HG03571 (cell line): ENCODE measurements around the gene SIT1.

Experiments used
- ATAC-seq: cut with Tn5 transposase; IDR thresholded peaks from one replicate; pipeline ENCODE4 v1.9.1; 2021; ENCODE audit not compliant: unreplicated experiment

Gene SIT1

GRCh38 chr9:35608221-35608620 lies 42.5 kb downstream of the SIT1 start:
- ATAC-seq: no peak

- no peak for ATAC-seq
Measured at GRCh38 chr9:35606726-35607125, 44.0 kb downstream of the SIT1 start.

- ATAC-seq: no peak
Measured at GRCh38 chr9:35606138-35606504, 44.6 kb downstream of the SIT1 start.

- peak; percentile 11 for ATAC-seq
Measured at GRCh38 chr9:35605351-35606137, 45.2 kb downstream of the SIT1 start.

GRCh38 chr9:35604578-35605350 lies 46.0 kb downstream of the SIT1 start, which contains the start of gene TESK1:
TSS of gene TESK1 (plus strand) at chr9:35605262. CDS start at chr9:35605620, 358 bp downstream.
- peak; percentile 40 for ATAC-seq

- peak; percentile 83 for ATAC-seq
Measured at GRCh38 chr9:35603986-35604577, 46.6 kb downstream of the SIT1 start.

GRCh38 chr9:35603506-35603985 lies 47.2 kb downstream of the SIT1 start:
- no peak for ATAC-seq

- ATAC-seq: no peak
Measured at GRCh38 chr9:35599763-35600604, 50.7 kb downstream of the SIT1 start.
